HEK293 (cell line): Measurements from ENCODE around the gene DAPK2.
A peak's percentile ranks its signal among the peaks of the same experiment; 100 is the strongest.

Experiments used
- REPIN1 ChIP-seq: fragments of 450-650 bp; formaldehyde crosslinking; IDR thresholded peaks from 2 replicates; pipeline ENCODE4 v1.5.1; 2017; ENCODE audit warnings: missing biosample characterization, missing genetic modification characterization, low read depth
- SP3 ChIP-seq: fragments of 450-650 bp; formaldehyde crosslinking; IDR thresholded peaks from 2 replicates; pipeline ENCODE4 v1.5.1; 2016; ENCODE audit warnings: missing biosample characterization, missing genetic modification characterization
- WT1 ChIP-seq: fragments of 450-650 bp; formaldehyde crosslinking; IDR thresholded peaks from 2 replicates; pipeline ENCODE4 v1.5.1; 2016; ENCODE audit warnings: missing biosample characterization, missing genetic modification characterization
- ZBTB48 ChIP-seq: fragments of 450-650 bp; formaldehyde crosslinking; IDR thresholded peaks from 2 replicates; pipeline ENCODE4 v1.5.1; 2016; ENCODE audit warnings: missing biosample characterization, missing genetic modification characterization
- ZBTB6 ChIP-seq: fragments of 450-650 bp; formaldehyde crosslinking; IDR thresholded peaks from 2 replicates; pipeline ENCODE4 v1.5.1; 2017; ENCODE audit warnings: missing biosample characterization, missing genetic modification characterization
- ZEB2 ChIP-seq: fragments of 450-650 bp; formaldehyde crosslinking; IDR thresholded peaks from 2 replicates; pipeline ENCODE4 v1.5.1; 2016; ENCODE audit warnings: missing biosample characterization, missing genetic modification characterization
- ZNF140 ChIP-seq: fragments of 450-650 bp; formaldehyde crosslinking; IDR thresholded peaks from 2 replicates; pipeline ENCODE4 v1.5.1; 2016; ENCODE audit warnings: missing biosample characterization, missing genetic modification characterization
- ZNF223 ChIP-seq: fragments of 450-650 bp; formaldehyde crosslinking; IDR thresholded peaks from 2 replicates; pipeline ENCODE4 v1.5.1; 2016; ENCODE audit warnings: missing biosample characterization, missing genetic modification characterization
- ZNF239 ChIP-seq: fragments of 450-650 bp; formaldehyde crosslinking; IDR thresholded peaks from 2 replicates; pipeline ENCODE4 v1.5.1; 2016; ENCODE audit warnings: missing biosample characterization, missing genetic modification characterization
- ZNF24 ChIP-seq: fragments of 450-650 bp; formaldehyde crosslinking; IDR thresholded peaks from 2 replicates; pipeline ENCODE4 v1.5.1; 2016; ENCODE audit warnings: missing biosample characterization, missing genetic modification characterization
- ZNF416 ChIP-seq: fragments of 450-650 bp; formaldehyde crosslinking; IDR thresholded peaks from 2 replicates; pipeline ENCODE4 v1.5.1; 2016; ENCODE audit warnings: missing biosample characterization, missing genetic modification characterization
- ZNF449 ChIP-seq: fragments of 450-650 bp; formaldehyde crosslinking; IDR thresholded peaks from 2 replicates; pipeline ENCODE4 v1.5.1; 2017; ENCODE audit warnings: missing biosample characterization, mild to moderate bottlenecking, missing genetic modification characterization, moderate library complexity
- ZNF48 ChIP-seq: fragments of 450-650 bp; formaldehyde crosslinking; IDR thresholded peaks from 2 replicates; pipeline ENCODE4 v1.5.1; 2016; ENCODE audit warnings: missing biosample characterization, missing genetic modification characterization
- ZNF521 ChIP-seq: fragments of 450-650 bp; formaldehyde crosslinking; IDR thresholded peaks from 2 replicates; pipeline ENCODE4 v1.5.1; 2017; ENCODE audit warnings: missing biosample characterization, mild to moderate bottlenecking, missing genetic modification characterization
- ZNF571 ChIP-seq: fragments of 450-650 bp; formaldehyde crosslinking; IDR thresholded peaks from 2 replicates; pipeline ENCODE4 v1.5.0; 2017; ENCODE audit warnings: missing biosample characterization, missing genetic modification characterization
- ZNF585B ChIP-seq: fragments of 450-650 bp; formaldehyde crosslinking; IDR thresholded peaks from 2 replicates; pipeline ENCODE4 v1.5.1; 2016; ENCODE audit warnings: missing biosample characterization, missing genetic modification characterization
- ZNF624 ChIP-seq: fragments of 450-650 bp; formaldehyde crosslinking; IDR thresholded peaks from 2 replicates; pipeline ENCODE4 v1.5.1; 2017; ENCODE audit warnings: missing biosample characterization, missing genetic modification characterization
- ZNF629 ChIP-seq: fragments of 450-650 bp; formaldehyde crosslinking; IDR thresholded peaks from 2 replicates; pipeline ENCODE4 v1.5.1; 2017; ENCODE audit warnings: missing biosample characterization, missing genetic modification characterization
- ZNF639 ChIP-seq: fragments of 450-650 bp; formaldehyde crosslinking; IDR thresholded peaks from 2 replicates; pipeline ENCODE4 v1.5.1; 2016; ENCODE audit warnings: missing biosample characterization, missing genetic modification characterization
- ZNF654 ChIP-seq: fragments of 450-650 bp; formaldehyde crosslinking; IDR thresholded peaks from 2 replicates; pipeline ENCODE4 v1.5.1; 2016; ENCODE audit warnings: low read depth, missing biosample characterization, missing genetic modification characterization
- ZNF701 ChIP-seq: fragments of 450-650 bp; formaldehyde crosslinking; IDR thresholded peaks from 2 replicates; pipeline ENCODE4 v1.5.1; 2016; ENCODE audit warnings: missing biosample characterization, missing genetic modification characterization
- ZNF747 ChIP-seq: fragments of 450-650 bp; formaldehyde crosslinking; IDR thresholded peaks from 2 replicates; pipeline ENCODE4 v1.5.1; 2016; ENCODE audit warnings: missing biosample characterization, missing genetic modification characterization
- ZNF768 ChIP-seq: fragments of 450-650 bp; formaldehyde crosslinking; IDR thresholded peaks from 2 replicates; pipeline ENCODE4 v1.5.1; 2018; ENCODE audit warnings: missing biosample characterization, mild to moderate bottlenecking, missing genetic modification characterization
- ZNF830 ChIP-seq: fragments of 450-650 bp; IDR thresholded peaks from 2 replicates; pipeline ENCODE4 v1.5.0; 2018; ENCODE audit warnings: missing biosample characterization, missing genetic modification characterization, low read depth, mild to moderate bottlenecking, moderate library complexity
- ZNF843 ChIP-seq: fragments of 450-650 bp; formaldehyde crosslinking; IDR thresholded peaks from 2 replicates; pipeline ENCODE4 v1.5.1; 2016; ENCODE audit warnings: missing biosample characterization, missing genetic modification characterization
- ZSCAN16 ChIP-seq: fragments of 450-650 bp; formaldehyde crosslinking; IDR thresholded peaks from 2 replicates; pipeline ENCODE4 v1.5.1; 2016; ENCODE audit warnings: missing biosample characterization, missing genetic modification characterization
- ZXDB ChIP-seq: fragments of 450-650 bp; formaldehyde crosslinking; IDR thresholded peaks from 2 replicates; pipeline ENCODE4 v1.5.1; 2016; ENCODE audit warnings: missing biosample characterization, missing genetic modification characterization
- TF ChIP-seq, protein P1 (sequence below): IDR thresholded peaks from 2 replicates; pipeline ENCODE4 v1.6.1; 2011; ENCODE audit warnings: mild to moderate bottlenecking, low read depth, low read length, borderline replicate concordance
- TF ChIP-seq, protein P2 (sequence below): fragments of 450-650 bp; formaldehyde crosslinking; IDR thresholded peaks from 2 replicates; pipeline ENCODE4 v1.5.1; 2016; ENCODE audit warnings: missing biosample characterization, missing genetic modification characterization
- TF ChIP-seq, protein P3 (sequence below): fragments of 450-650 bp; formaldehyde crosslinking; IDR thresholded peaks from 2 replicates; pipeline ENCODE4 v1.5.0; 2017; ENCODE audit warnings: missing biosample characterization, missing genetic modification characterization, borderline replicate concordance

DAPK2 gene

GRCh38 chr15:64093627-64094417 is 47.5 kb upstream of the DAPK2 start, which contains the start of gene CIAO2A (continued):
- TF ChIP-seq ZNF239 (tag by site-specific recombination) (no peak), ZNF416 (tag by site-specific recombination) (no peak), ZNF24 (no peak), SP3 (tag by site-specific recombination) (peak; percentile 72), ZNF639 (no peak), ZNF585B (tag by site-specific recombination) (no peak), ZNF830 (no peak), REPIN1 (peak; percentile 32; the same call in 1 of the 2 replicates), ZNF223 (tag by site-specific recombination) (no peak), ZNF521 (tag by site-specific recombination) (no peak), ZBTB48 (tag by site-specific recombination) (no peak), ZNF624 (no peak), ZNF747 (tag by site-specific recombination) (no peak), ZNF449 (no peak), WT1 (tag by site-specific recombination) (no peak), ZNF654 (no peak), ZNF701 (tag by site-specific recombination) (no peak), ZNF843 (tag by site-specific recombination) (no peak; the same call in 1 of the 2 replicates), ZNF140 (tag by site-specific recombination) (no peak), ZSCAN16 (tag by site-specific recombination) (no peak), ZNF48 (tag by site-specific recombination) (no peak), ZBTB6 (tag by site-specific recombination) (no peak), ZEB2 (tag by site-specific recombination) (peak; percentile 26; the same call in 1 of the 2 replicates), ZXDB (tag by site-specific recombination) (no peak; the same call in 1 of the 2 replicates), ZNF768 (0 out of 2 replicates have a peak, but pooled peaks have one; percentile 32), ZNF571 (tag by site-specific recombination) (no peak), ZNF629 (tag by site-specific recombination) (peak; percentile 90)
- TF ChIP-seq, protein P1, sequence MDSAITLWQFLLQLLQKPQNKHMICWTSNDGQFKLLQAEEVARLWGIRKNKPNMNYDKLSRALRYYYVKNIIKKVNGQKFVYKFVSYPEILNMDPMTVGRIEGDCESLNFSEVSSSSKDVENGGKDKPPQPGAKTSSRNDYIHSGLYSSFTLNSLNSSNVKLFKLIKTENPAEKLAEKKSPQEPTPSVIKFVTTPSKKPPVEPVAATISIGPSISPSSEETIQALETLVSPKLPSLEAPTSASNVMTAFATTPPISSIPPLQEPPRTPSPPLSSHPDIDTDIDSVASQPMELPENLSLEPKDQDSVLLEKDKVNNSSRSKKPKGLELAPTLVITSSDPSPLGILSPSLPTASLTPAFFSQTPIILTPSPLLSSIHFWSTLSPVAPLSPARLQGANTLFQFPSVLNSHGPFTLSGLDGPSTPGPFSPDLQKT = no peak
- TF ChIP-seq, protein P2, sequence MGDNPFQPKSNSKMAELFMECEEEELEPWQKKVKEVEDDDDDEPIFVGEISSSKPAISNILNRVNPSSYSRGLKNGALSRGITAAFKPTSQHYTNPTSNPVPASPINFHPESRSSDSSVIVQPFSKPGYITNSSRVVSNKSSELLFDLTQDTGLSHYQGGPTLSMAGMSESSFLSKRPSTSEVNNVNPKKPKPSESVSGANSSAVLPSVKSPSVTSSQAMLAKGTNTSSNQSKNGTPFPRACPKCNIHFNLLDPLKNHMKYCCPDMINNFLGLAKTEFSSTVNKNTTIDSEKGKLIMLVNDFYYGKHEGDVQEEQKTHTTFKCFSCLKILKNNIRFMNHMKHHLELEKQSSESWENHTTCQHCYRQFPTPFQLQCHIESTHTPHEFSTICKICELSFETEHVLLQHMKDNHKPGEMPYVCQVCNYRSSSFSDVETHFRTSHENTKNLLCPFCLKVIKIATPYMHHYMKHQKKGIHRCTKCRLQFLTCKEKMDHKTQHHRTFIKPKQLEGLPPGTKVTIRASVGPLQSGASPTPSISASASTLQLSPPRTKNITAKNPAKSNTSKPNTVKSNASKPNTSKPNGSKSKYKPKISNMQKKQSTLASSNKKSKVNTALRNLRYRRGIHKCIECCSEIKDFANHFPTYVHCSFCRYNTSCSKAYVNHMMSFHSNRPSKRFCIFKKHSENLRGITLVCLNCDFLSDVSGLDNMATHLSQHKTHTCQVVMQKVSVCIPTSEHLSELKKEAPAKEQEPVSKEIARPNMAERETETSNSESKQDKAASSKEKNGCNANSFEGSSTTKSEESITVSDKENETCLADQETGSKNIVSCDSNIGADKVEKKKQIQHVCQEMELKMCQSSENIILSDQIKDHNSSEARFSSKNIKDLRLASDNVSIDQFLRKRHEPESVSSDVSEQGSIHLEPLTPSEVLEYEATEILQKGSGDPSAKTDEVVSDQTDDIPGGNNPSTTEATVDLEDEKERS (tag by site-specific recombination) = no peak
- TF ChIP-seq, protein P3, sequence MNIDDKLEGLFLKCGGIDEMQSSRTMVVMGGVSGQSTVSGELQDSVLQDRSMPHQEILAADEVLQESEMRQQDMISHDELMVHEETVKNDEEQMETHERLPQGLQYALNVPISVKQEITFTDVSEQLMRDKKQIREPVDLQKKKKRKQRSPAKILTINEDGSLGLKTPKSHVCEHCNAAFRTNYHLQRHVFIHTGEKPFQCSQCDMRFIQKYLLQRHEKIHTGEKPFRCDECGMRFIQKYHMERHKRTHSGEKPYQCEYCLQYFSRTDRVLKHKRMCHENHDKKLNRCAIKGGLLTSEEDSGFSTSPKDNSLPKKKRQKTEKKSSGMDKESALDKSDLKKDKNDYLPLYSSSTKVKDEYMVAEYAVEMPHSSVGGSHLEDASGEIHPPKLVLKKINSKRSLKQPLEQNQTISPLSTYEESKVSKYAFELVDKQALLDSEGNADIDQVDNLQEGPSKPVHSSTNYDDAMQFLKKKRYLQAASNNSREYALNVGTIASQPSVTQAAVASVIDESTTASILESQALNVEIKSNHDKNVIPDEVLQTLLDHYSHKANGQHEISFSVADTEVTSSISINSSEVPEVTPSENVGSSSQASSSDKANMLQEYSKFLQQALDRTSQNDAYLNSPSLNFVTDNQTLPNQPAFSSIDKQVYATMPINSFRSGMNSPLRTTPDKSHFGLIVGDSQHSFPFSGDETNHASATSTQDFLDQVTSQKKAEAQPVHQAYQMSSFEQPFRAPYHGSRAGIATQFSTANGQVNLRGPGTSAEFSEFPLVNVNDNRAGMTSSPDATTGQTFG = no peak
